ENCODE measurements around the gene KCNK10.

DNA sequence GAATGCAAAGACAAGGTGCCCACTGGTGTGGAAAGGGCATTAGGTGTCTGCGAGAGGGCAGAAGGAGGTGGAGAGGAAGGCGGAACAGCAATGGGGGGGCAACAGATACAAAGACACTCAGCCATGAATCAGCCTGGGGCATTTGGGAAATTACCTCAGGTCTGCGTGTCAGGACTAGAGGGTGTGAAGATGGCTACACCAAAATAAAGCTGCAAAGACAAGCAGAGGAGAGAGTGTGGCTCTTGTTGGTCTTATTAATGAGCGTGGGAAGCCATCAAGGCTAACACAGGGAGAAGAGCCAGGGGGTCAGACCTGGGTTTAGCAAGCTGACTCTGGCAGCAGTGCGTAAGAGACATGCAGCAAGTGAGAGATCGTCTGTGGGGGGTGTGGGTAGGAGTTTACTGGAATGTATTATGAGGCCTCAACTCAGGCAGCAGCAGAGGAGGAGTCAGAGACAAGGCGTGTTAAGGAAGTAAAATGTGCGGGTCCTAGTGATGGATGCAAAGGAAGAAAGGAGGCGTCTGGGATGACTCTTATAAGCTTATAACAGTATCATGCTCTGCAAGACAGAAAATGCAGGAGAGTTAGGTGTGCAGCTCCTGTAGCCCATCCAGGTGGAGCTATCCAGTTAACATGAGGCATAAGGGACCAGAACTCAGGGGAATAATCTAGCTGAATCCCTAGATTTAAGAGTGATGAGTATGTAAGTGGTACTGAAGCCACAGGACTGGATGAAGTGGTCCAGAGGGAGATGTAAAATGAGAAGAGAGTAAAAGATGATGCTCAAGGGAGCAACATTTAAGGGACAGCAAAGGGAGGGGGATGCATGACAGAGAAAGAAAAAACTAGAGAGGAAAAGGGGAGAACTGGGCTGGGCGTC is 50.4 kb downstream of the KCNK10 start:
- TF ChIP-seq, protein P1, sequence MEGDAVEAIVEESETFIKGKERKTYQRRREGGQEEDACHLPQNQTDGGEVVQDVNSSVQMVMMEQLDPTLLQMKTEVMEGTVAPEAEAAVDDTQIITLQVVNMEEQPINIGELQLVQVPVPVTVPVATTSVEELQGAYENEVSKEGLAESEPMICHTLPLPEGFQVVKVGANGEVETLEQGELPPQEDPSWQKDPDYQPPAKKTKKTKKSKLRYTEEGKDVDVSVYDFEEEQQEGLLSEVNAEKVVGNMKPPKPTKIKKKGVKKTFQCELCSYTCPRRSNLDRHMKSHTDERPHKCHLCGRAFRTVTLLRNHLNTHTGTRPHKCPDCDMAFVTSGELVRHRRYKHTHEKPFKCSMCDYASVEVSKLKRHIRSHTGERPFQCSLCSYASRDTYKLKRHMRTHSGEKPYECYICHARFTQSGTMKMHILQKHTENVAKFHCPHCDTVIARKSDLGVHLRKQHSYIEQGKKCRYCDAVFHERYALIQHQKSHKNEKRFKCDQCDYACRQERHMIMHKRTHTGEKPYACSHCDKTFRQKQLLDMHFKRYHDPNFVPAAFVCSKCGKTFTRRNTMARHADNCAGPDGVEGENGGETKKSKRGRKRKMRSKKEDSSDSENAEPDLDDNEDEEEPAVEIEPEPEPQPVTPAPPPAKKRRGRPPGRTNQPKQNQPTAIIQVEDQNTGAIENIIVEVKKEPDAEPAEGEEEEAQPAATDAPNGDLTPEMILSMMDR (IDR thresholded peaks at IDR 0.05) = no peak
- TF ChIP-seq POLR2A (IDR thresholded peaks at IDR 0.05) (no peak), EP300 (IDR thresholded peaks at IDR 0.05) (no peak)

All from suprapubic skin (tissue), 3 donors.